Kidney epithelial cell (primary cell): ENCODE data around the gene C4B. TPM values are rescaled to one million over a fixed set of nuclear protein-coding genes. Genes with fewer than 3 reads are reported as not detected.
"Not testable (repeated sequence)": the region's sequence is repeated elsewhere in the genome, so short reads cannot be mapped to it uniquely, and the experiment has no call there.

Experiments
- DNase-seq: peaks from one replicate; pipeline ENCODE4 v3.0.0-alpha.2; 2010; ENCODE audit warnings: low read depth
- H3K27me3 ChIP-seq: 2 replicates; pipeline ENCODE4 v1.6.0; 2011; ENCODE audit warnings: low read length; ENCODE audit not compliant: control insufficient read depth, insufficient read depth
- H3K36me3 ChIP-seq: 2 replicates; pipeline ENCODE4 v1.5.1; 2011; ENCODE audit warnings: low read length; ENCODE audit not compliant: control insufficient read depth, insufficient read depth
- H3K4me3 ChIP-seq: 2 replicates; pipeline ENCODE4 v1.5.1; 2011; ENCODE audit warnings: low read depth, mild to moderate bottlenecking, control low read depth, low read length
- total RNA-seq: library from RNA; depleted of rRNA; stranded (reverse); fragments of >200 nt; gene quantifications from 2 replicates; pipeline ENCODE4 v1.2.3, GENCODE V29; 2015

The C4B gene
- total RNA-seq, 1 donor from 2014 or later = 2.3 TPM

DNA sequence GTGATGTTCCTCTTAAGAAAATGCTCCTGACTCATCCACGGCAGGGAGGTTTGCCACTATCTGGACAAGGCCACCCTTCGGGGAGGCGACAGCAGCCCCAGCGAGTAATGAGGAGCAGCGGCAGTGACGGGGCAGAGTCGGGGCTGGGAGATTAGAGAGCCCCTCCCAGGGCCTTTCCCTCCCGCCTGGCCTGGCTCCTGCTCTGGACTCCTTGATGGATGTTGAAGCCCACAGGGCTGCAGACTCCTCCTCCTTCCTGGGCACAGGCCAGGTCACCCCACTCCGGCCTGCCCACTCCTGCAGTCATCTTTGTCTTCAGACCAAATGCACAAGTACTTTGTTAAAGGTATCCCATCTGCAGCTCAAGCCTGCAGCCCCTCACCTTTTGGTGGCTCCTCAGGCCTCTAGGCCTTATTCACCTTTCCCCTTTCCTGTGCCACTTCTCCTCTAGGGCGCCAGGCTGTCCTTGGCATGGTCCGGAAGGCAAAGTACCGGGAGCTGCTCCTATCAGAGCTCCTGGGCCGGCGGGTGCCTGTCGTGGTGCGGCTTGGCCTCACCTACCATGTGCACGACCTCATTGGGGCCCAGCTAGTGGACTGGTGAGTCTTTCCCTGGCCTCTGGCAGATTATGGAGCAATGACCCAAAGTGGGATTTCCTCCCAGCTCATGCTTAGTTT is 1.5 kb upstream of the C4B start:
- not testable (repeated sequence) for H3K4me3 ChIP-seq, H3K36me3 ChIP-seq, DNase-seq, H3K27me3 ChIP-seq

DNA sequence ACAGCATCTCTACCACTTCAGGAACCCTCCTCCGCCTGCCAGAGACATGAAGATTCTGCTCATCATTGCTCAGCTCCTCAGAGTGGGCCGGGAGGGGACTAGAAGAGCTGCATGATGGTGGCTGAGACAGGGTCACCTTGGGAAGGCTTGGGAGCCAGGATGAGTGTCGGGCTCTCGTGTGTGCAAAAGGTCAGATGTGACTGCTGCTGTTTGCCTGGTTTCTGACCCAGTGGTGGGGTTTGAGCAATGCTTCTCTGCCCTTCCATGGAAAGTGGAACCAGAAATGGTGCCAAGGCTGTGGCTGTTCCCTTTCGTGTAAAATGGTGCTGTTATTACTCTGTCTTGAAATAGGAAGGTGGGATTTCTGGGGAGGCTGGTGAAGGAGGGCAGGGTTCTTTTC is 857 bp upstream of the C4B start:
- H3K27me3 ChIP-seq, H3K36me3 ChIP-seq, H3K4me3 ChIP-seq, DNase-seq: not testable (repeated sequence)

DNA sequence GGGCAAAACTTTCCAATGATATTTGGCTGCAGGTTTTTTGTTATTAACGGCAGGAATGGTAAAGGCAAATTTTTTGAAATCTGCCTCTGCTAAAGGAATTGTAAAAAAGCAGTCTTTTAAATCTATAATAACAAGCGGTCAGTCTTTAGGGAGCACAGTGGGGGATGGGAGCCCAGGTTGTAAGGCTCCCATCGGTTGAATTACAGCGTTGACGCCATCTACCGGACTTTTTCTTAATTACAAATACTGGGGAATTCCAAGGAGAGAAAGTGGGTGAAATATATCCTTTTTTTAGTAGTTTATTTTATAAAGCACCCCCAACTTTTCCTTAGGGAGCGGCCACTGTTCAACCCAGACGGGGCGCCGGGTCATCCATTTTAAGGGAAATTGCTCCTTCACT is 7.5 kb downstream of the C4B start:
- DNase-seq = not testable (repeated sequence)

DNA sequence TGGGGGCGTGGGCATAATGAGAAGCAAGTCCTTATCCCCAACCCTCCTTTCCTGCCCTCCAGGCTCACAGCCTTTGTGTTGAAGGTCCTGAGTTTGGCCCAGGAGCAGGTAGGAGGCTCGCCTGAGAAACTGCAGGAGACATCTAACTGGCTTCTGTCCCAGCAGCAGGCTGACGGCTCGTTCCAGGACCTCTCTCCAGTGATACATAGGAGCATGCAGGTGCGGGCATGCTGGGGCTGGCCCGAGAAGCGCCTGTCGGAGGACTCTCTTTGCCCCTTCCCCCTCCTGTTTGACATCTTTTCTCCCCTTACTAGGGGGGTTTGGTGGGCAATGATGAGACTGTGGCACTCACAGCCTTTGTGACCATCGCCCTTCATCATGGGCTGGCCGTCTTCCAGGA is 14.0 kb downstream of the C4B start:
- not testable (repeated sequence) for H3K4me3 ChIP-seq, H3K36me3 ChIP-seq, DNase-seq, H3K27me3 ChIP-seq

More for the DNA sequence above, 7.5 kb downstream of the C4B start:
- not testable (repeated sequence) for H3K36me3 ChIP-seq, H3K4me3 ChIP-seq, H3K27me3 ChIP-seq

DNA sequence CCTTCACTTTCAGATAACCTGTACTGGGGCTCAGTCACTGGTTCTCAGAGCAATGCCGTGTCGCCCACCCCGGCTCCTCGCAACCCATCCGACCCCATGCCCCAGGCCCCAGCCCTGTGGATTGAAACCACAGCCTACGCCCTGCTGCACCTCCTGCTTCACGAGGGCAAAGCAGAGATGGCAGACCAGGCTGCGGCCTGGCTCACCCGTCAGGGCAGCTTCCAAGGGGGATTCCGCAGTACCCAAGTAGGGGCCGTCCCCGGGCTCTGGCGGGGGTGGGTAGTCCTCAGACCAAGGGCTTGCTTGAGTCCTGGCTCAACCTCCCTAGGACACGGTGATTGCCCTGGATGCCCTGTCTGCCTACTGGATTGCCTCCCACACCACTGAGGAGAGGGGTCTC is 15.0 kb downstream of the C4B start:
- not testable (repeated sequence) for DNase-seq, H3K27me3 ChIP-seq, H3K36me3 ChIP-seq, H3K4me3 ChIP-seq

DNA sequence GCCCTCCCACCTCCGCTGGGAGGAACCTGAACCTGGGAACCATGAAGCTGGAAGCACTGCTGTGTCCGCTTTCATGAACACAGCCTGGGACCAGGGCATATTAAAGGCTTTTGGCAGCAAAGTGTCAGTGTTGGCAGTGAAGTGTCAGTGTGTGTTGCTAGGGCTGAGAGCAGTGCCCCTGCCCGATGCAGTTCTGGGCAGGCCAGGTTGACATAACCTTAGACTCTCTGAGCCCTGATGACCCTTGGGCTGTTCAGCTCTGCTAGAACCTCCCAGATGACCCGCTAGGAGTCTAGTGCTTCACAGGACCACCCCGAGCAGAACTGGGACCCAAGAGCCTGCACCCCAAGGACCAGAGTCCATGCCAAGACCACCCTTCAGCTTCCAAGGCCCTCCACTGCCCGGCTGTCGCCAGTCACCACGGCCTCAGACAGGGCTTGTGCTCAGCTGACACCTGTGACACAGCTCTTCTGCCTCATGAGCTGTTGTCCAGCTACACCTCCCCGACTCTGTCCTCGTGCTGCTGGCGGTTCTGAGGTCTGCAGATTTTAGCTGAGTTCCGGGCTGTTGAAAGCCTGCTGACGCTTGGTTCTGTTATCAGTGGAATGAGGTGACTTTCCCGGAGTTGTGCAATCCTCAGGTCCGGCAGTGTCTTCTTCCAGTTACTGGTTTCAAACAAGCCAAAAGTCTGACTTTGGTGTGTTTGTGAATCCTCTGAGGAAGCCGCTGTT is 20.9 kb downstream of the C4B start:
- H3K36me3 ChIP-seq, DNase-seq, H3K4me3 ChIP-seq, H3K27me3 ChIP-seq: not testable (repeated sequence)

DNA sequence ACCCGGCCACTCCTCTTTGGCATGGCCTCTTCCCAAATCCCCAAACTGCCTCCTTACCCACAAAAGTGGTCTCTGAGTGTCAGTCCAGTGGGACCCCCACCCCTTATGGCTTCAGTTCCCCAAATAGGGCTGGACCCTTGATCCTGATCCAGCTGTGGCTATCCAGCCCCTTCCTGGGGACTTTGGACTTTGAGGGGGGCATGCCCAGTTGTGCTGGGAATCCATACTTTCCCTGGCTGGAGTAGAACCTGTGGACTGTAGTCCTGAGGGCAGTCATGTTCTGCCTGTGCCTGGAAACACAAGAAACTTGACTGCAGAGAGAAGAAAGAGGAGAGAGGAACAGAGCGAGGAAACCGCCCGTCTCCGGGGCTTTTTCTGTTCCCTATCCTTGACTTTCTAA is 22.5 kb downstream of the C4B start:
- H3K36me3 ChIP-seq, H3K4me3 ChIP-seq, H3K27me3 ChIP-seq, DNase-seq: not testable (repeated sequence)

DNA sequence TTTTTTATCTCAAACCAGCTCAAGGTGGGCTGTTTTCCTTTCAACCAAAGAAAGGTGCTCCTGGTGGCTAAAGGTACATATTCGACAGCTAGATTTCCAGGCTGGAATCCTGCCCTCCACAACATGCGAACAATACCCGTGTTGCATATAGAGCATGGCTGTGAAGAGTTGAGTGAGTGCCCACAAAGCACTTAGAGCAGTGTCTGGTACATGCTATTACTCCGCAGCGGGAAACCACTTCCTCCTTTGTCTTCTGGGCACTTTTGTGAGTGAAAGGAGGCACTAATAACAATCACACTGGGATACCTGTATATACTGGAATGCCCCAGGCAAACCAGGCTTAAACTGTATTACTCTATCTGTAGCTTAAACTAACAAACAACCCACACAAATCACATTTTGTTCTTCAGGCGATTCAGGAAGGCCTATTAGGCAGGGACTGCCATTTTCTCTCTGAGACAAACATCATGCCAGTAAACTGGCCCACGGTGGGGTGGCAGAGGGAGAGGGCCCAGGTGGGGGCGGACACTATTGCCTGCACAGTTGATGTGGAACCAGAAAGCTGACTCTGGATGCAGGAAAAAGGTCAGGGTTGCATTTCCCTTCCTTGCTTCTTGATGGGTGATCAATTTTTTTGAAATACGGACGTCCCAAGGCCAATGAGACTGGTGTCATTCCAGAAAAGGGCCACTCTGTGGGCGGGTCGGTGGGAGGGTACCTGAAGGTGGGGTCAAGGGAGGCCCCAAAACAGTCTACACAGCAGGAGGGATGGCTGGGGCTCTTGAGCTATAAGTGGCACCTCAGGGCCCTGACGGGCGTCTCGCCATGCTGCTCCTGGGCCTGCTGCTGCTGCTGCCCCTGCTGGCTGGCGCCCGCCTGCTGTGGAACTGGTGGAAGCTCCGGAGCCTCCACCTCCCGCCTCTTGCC is 23.3 kb downstream of the C4B start, which contains the start of gene CYP21A2:
TSS of gene CYP21A2 (plus strand) at position 818 of the 927 bp plus-strand sequence. CDS start at position 826, 8 bp downstream.
- not testable (repeated sequence) for H3K27me3 ChIP-seq, H3K36me3 ChIP-seq, H3K4me3 ChIP-seq, DNase-seq

DNA sequence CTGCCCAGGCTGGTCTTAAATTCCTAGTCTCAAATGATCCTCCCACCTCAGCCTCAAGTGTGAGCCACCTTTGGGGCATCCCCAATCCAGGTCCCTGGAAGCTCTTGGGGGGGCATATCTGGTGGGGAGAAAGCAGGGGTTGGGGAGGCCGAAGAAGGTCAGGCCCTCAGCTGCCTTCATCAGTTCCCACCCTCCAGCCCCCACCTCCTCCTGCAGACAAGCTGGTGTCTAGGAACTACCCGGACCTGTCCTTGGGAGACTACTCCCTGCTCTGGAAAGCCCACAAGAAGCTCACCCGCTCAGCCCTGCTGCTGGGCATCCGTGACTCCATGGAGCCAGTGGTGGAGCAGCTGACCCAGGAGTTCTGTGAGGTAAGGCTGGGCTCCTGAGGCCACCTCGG is 24.3 kb downstream of the C4B start:
- H3K27me3 ChIP-seq, DNase-seq, H3K36me3 ChIP-seq, H3K4me3 ChIP-seq: not testable (repeated sequence)

DNA sequence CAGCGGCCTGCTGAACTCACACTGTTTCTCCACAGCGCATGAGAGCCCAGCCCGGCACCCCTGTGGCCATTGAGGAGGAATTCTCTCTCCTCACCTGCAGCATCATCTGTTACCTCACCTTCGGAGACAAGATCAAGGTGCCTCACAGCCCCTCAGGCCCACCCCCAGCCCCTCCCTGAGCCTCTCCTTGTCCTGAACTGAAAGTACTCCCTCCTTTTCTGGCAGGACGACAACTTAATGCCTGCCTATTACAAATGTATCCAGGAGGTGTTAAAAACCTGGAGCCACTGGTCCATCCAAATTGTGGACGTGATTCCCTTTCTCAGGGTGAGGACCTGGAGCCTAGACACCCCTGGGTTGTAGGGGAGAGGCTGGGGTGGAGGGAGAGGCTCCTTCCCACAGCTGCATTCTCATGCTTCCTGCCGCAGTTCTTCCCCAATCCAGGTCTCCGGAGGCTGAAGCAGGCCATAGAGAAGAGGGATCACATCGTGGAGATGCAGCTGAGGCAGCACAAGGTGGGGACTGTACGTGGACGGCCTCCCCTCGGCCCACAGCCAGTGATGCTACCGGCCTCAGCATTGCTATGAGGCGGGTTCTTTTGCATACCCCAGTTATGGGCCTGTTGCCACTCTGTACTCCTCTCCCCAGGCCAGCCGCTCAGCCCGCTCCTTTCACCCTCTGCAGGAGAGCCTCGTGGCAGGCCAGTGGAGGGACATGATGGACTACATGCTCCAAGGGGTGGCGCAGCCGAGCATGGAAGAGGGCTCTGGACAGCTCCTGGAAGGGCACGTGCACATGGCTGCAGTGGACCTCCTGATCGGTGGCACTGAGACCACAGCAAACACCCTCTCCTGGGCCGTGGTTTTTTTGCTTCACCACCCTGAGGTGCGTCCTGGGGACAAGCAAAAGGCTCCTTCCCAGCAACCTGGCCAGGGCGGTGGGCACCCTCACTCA is 25.0 kb downstream of the C4B start:
- not testable (repeated sequence) for DNase-seq, H3K4me3 ChIP-seq, H3K27me3 ChIP-seq, H3K36me3 ChIP-seq

DNA sequence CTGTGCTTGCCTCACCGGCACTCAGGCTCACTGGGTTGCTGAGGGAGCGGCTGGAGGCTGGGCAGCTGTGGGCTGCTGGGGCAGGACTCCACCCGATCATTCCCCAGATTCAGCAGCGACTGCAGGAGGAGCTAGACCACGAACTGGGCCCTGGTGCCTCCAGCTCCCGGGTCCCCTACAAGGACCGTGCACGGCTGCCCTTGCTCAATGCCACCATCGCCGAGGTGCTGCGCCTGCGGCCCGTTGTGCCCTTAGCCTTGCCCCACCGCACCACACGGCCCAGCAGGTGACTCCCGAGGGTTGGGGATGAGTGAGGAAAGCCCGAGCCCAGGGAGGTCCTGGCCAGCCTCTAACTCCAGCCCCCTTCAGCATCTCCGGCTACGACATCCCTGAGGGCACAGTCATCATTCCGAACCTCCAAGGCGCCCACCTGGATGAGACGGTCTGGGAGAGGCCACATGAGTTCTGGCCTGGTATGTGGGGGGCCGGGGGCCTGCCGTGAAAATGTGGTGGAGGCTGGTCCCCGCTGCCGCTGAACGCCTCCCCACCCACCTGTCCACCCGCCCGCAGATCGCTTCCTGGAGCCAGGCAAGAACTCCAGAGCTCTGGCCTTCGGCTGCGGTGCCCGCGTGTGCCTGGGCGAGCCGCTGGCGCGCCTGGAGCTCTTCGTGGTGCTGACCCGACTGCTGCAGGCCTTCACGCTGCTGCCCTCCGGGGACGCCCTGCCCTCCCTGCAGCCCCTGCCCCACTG is 25.9 kb downstream of the C4B start:
- not testable (repeated sequence) for H3K27me3 ChIP-seq, H3K4me3 ChIP-seq, DNase-seq, H3K36me3 ChIP-seq

DNA sequence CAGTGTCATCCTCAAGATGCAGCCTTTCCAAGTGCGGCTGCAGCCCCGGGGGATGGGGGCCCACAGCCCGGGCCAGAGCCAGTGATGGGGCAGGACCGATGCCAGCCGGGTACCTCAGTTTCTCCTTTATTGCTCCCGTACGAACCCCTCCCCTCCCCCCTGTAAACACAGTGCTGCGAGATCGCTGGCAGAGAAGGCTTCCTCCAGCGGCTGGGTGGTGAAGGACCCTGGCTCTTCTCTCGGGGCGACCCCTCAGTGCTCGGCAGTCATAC is 26.4 kb downstream of the C4B start:
- H3K27me3 ChIP-seq, DNase-seq, H3K4me3 ChIP-seq, H3K36me3 ChIP-seq: not testable (repeated sequence)

DNA sequence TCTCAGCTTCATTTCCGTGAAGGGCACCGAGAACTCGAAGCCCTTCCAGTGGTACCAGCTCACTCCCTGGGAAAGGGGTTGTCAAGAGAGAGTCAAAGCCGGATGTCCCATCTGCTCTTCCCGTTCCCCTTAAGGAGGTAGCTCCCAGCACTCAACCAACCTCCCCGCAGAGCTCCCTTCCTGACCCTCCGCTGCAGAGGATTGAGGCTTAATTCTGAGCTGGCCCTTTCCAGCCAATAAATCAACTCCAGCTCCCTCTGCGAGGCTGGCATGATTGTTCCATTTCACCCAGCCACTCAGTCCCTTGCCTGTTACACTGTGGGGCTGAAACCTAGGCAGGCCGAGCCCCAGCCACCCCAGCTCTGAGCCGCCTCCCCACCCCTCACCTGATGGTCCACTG is 26.8 kb downstream of the C4B start:
- H3K4me3 ChIP-seq, H3K36me3 ChIP-seq, DNase-seq, H3K27me3 ChIP-seq: not testable (repeated sequence)
